Mucosa of descending colon (tissue), 3 donors: Measurements from ENCODE around the gene SYCP3. TPM values are rescaled to one million over a fixed set of nuclear protein-coding genes. Genes with fewer than 3 reads are reported as not detected.

Experiments used
- ATAC-seq: fragments of 200-7000 bp; cut with Tn5 transposase; one replicate; pipeline ENCODE4 v1.9.1; 2020; ENCODE audit warnings: mild to moderate bottlenecking, moderate library complexity
- DNase-seq, 3 donors: peaks; one replicate each; pipeline ENCODE4 v3.0.0-alpha.2; 2020
- H3K36me3 ChIP-seq: fragments of 200-600 bp; one replicate; pipeline ENCODE4 v1.8.0; 2021; ENCODE audit warnings: low read depth, mild to moderate bottlenecking
- H3K4me1 ChIP-seq: fragments of 200-600 bp; one replicate; pipeline ENCODE4 v1.8.0; 2021; ENCODE audit warnings: low read depth, mild to moderate bottlenecking
- H3K4me3 ChIP-seq: fragments of 200-600 bp; one replicate; pipeline ENCODE4 v1.8.0; 2021; ENCODE audit warnings: mild to moderate bottlenecking
- H3K9me3 ChIP-seq: fragments of 200-600 bp; one replicate; pipeline ENCODE4 v1.8.0; 2021; ENCODE audit warnings: mild to moderate bottlenecking
- CTCF ChIP-seq: fragments of 200-600 bp; IDR thresholded peaks from one replicate; pipeline ENCODE4 v1.8.0; 2022; ENCODE audit warnings: antibody characterized with exemption, mild to moderate bottlenecking
- intact Hi-C, 2 donors: fragments of 100-400 bp; cut with DNase I in 1 of 2; cut with micrococcal nuclease in 1 of 2; formaldehyde crosslinking; loops; one replicate each; pipeline versions ENCODE4 v1.11.0 to v1.11.1; 2022; cut with DNase I, micrococcal nuclease
- total RNA-seq, 3 donors: library from RNA; stranded (reverse); fragmentation: NEBNext Ultra II Directional in 2 of 3; extraction: Animal tissue kit (Norgen Biotek cat#: 25700) in 2 of 3; gene quantifications; one replicate each; pipeline versions ENCODE4 v1.2.1 to v1.2.4, GENCODE V29; 2021 to 2023
- donor health status: DM: no; HTN: no; CAD: no; lungs with moderate emphysema.
- donor health status: DM: no; HTN: no; CAD: no.
- donor health status: DM: no; HTN: yes; CAD: no.

Gene SYCP3
- total RNA-seq, 3 donors from 2014 or later, result 0.07 to 0.28 TPM; not detected in 1

- H3K4me1 ChIP-seq, result no peaks in the 10 kb centered on the region
- H3K36me3 ChIP-seq, result no peaks in the 10 kb centered on the region
- no peak for ATAC-seq
- intact Hi-C loops, result no loop called here
- no peaks in the 10 kb centered on the region for H3K9me3 ChIP-seq
- no peak for DNase-seq
- no peak overlapping the region for H3K4me3 ChIP-seq
- TF ChIP-seq CTCF, result no peak
These were observed 9.4 kb downstream of the SYCP3 start for GRCh38 chr12:101729842-101730241.

- no peaks in the 10 kb centered on the region for H3K36me3 ChIP-seq
- no peaks in the 10 kb centered on the region for H3K4me1 ChIP-seq
- no peak for TF ChIP-seq CTCF
- DNase-seq (no peak), ATAC-seq (no peak)
- no peak overlapping the region for H3K4me3 ChIP-seq
- intact Hi-C loops, result no loop called here
- H3K9me3 ChIP-seq, result no peaks in the 10 kb centered on the region
These were observed 12.2 kb downstream of the SYCP3 start for GRCh38 chr12:101727098-101727497.

GRCh38 chr12:101722392-101722791, 16.9 kb downstream of the SYCP3 start:
- no peaks in the 10 kb centered on the region for H3K4me1 ChIP-seq
- DNase-seq (no peak), ATAC-seq (no peak)
- H3K4me3 ChIP-seq, result no peak overlapping the region
- intact Hi-C loops, result no loop called here
- H3K36me3 ChIP-seq, result no peaks in the 10 kb centered on the region
- no peaks in the 10 kb centered on the region for H3K9me3 ChIP-seq
- TF ChIP-seq CTCF, result no peak

- intact Hi-C loops, result no loop called here
- Histone ChIP-seq H3K9me3 (no peaks in the 10 kb centered on the region), H3K4me1 (no peaks in the 10 kb centered on the region), H3K36me3 (no peaks in the 10 kb centered on the region), H3K4me3 (no peak overlapping the region)
- ATAC-seq, result peak; percentile 27
- DNase-seq, result no peak
- no peak for TF ChIP-seq CTCF
These were observed 19.1 kb downstream of the SYCP3 start for GRCh38 chr12:101720118-101720517.

GRCh38 chr12:101719566-101719965, 19.7 kb downstream of the SYCP3 start:
- intact Hi-C loops, result no loop called here

More at GRCh38 chr12:101719566-101719965, 19.7 kb downstream of the SYCP3 start:
- Histone ChIP-seq H3K9me3 (no peaks in the 10 kb centered on the region), H3K4me1 (peaks cover 5% of the 10 kb centered on the region), H3K4me3 (no peak overlapping the region), H3K36me3 (no peaks in the 10 kb centered on the region)
- DNase-seq (no peak), ATAC-seq (no peak)
- no peak for TF ChIP-seq CTCF
